GM21529 (cell line): ENCODE measurements around the gene RASL12.
"Not testable (repeated sequence)": the region's sequence is repeated elsewhere in the genome, so short reads cannot be mapped to it uniquely, and the experiment has no call there.

Experiments
- ATAC-seq: cut with Tn5 transposase; IDR thresholded peaks from one replicate; pipeline ENCODE4 v1.9.1; 2021; ENCODE audit not compliant: unreplicated experiment

Gene RASL12

DNA sequence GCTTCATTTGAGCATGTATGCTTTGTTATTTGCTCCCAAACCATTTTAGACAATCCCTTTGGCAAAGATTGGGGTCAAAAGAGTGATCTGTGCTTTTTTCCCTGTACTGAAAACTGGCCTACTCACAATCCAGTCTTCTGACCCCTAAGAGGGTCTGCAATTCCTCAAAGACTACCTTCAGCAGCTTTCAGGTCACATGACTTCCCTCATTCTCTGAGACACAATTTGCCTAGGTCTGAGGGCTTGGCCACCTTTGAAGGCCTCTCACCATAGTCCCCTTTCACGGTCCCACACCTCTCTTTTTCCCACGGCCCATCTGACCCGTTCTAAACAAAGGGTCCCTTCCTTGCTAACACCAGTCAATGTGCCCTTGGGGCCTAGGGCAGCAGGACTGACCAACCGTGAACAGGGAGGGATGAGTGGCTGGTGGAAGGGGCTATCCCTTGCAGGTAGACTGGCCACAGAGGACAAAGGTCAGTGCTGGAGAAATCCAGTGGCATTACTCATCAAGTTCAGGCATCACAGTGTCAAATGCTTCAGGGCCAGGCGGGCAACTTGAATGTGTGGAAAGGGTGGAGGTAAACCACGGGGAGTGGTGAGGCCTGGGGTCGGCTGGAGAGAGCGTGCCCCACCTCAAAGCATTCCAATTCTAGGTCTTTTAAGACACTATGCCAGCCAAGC is 10.8 kb downstream of the RASL12 start:
- ATAC-seq = no peak

DNA sequence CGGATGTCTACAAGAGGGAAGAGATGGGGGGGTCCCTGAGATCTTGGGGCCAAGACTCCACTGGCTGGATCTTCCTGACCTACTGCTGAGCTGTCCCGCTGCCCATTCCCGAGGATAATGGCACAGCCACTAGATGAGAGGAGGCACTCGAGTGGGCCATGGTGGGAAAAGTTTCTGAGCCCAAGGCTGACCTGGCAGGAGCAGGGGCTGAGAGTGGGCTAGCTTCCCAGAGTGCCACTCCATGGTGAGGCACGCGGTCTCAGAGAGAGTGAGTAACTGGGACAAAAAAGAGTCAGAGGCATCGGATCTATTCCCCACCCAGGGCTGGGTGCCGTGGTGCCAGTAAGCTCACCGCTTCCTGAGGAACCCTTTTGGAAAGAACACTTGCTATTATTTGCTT is 11.7 kb downstream of the RASL12 start:
- ATAC-seq = no peak

DNA sequence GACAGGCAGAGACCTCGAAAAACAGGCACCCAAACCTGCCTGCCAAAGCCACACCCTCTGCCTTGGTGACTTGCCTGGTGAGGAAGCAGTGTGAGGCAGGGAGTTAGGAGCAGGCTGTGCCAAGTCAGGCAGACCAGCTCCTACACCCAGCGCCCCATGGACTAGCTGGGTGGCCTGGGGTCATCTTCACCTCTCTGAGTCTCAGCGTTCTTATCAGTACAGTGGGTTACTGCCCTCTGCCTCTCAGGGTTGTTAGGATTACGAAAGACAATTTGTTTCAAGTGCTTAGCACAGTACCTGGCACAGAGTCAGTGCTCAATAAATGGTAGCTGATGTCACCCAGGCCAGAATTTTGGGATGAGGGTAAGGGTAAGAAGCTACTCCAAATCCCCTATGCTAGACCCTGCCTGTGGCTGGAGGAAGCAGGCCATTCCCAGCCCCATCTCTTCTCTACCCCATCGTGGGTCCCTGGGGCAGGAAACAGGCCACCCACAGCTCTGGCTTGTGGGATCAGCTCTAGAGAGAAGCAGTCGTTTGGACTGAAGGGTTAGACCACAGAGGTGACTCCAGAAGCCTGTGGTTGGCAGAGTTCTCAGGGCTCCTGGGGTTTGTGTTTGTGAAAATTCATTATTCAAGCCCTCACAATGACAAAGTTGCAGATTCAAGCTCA is 12.5 kb downstream of the RASL12 start:
- ATAC-seq = no peak

DNA sequence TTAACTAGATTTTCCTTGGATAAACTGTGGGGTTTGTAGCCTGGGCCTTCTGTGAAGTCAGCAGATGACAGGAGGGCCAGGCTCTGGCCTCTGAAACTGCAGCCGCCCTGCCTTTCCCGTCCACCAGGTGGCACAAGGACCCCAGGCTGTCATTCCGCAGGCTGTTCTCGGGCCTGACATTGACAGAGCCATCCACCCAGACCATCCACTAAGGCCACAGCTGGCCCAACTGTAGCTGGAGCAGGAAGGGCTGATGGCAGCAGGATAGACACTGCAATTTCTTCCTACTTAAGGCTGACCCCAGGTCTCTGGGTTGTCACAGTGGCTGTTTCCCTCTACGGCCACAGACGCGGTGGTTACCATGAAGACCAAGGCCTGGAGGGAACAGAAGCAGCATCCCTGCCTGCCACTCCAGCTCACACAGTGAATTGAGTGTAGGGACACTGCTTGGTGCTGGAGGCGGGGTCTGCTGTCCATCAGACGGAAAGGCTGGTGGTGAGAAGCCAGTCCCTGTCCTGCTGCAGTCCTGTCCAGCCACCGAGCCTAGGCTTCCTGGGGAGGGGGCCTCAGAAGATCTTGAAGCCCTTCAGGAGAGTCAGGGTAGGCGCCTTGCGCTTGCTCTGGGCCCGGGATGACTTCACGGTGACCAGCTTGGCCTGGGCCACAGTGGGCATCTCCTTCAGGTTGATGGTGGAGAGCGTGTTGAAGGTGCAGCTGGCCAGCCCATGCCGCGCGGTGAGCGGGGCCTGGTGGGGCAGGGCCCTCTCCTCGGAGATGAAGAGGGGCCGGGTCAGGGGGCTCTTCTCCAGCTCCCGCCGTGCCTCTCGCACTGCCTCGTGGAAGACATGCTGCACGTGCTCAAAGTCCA is 13.2 kb downstream of the RASL12 start:
- no peak for ATAC-seq

DNA sequence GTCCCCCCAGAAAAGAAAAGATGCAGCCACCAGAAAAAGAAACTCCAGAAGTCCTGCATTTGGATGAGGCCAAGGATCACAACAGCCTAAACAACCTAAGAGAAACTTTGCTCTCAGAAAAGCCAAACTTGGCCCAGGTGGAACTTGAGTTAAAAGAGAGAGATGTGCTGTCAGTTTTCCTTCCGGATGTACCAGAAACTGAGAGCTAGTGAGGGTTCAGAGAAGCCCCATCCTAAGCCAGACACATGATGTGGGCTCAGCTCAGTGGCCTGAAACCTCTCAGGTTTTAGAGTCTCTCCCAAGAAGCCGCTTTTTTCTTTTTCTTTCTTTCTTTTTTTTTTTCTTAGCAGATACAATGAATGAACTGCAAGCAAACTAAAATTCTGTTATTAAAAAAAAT is 14.8 kb downstream of the RASL12 start:
- no peak for ATAC-seq

DNA sequence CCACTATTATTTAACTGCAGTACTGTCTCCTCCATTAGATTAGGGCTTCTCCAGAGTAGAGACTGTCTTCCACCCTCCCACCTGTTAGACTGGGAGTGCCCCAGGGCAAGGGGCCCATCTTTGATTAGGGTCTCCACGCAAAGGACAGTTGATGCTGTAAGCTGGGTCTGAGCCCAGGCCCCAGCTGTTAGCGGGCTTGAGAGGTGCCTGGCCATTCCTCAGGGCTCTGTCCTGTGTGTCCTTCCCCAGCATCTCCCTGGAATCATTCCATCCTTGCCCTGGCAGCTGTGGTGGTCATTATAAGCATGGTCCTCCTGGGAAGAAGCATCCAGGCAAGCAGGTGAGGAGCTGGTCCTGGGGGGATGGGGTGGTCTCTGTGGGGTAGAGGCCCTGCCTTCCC is 16.5 kb downstream of the RASL12 start:
- no peak for ATAC-seq

DNA sequence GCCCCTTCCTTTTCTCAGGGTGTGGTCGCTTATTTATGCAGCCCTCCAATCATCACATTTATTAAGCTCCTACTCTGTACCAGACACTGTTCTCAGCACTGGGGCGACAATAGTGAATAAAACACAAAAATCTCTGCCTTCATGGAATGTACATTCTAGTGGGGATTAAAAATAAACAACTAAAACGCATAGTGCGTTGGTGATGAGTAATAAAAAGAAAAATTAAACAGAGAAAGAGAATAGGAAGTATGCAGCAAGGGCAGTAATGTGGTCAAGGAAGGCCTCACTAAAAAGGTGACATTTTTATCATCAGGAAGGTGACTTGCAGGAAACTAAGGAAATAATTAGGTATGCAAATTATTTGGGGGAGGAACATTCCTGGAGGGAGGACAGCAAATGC is 17.5 kb downstream of the RASL12 start:
- ATAC-seq = no peak

DNA sequence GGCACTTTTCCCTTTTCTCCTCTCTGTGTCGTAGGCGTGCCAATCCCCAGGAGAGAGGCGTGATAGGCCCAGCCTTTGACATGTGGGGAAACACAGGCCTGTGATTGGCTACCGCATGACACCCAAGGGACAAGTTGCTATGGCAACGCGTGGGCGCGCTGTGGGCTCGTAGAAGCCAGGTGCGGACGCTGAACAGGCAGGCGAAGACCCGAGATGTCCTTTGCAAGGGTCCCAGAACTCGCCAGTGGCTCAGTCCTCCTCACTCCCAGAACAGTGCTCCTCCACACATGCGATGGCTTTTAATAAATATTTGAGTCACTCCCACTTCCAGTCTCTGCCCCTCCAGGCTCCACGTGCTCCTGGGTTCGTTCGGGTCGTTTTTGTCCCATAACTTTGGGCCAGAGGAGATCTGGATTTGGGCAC is 18.4 kb downstream of the RASL12 start:
- peak; percentile 88 for ATAC-seq

DNA sequence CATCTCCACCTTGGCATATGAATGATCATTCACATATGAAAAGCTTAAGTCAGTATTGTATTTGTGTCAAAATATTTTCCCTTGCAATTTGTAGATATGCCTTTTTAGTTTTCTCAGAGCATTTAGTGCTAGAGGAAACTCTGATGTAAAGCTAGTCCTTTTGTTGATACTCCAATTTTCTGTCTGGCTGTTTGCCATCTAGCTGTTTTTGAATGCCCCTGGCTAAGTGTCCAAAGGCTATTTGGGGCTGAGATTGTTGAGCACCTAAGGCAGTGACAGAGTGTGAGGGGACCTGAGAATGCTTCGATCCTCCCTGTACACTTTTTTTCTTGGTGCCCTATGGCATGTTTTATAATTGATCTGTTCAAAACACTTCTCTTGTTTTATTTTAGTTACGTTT is 19.6 kb downstream of the RASL12 start:
- no peak for ATAC-seq

DNA sequence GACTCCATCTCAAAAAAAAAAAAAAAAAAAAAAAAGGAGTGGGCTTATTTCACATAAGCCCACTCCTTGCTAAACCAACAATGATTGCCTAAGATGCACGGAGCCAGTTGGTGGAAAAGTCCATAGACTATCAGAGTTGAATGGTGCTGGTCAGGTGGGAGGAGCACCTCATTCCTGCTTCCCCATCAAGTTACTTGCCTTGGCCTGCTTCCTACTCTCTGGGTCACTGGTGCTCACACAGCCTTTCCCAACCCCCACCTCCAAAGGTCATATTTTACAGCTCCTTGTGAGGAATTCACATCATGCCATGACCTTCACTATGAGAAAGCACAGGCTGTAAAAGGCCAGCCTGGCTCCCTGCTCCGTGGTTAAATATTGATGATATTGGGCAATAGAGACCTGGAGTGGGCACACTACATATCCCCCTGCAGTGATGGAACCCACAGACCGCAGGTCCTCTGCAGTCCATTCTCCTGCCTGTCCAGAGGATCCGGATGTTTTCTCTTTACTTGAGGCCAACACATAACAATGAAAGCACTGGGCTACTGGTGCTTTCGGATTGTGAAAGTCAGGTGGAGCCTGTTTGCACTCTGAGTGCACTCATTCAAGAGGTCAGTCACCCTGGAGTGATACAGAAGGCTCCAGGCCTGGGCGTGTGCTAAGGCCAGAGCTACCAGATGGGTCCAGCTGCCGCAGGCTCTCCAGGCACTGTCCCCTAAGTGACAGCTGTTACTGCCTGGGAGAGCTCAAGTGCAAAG is 22.9 kb downstream of the RASL12 start, which contains the start of gene SLC51B:
Gene SLC51B, plus strand, starts transcription at position 664 of the 758 bp plus-strand sequence. CDS start 4,618 bp downstream, outside the sequence.
- ATAC-seq = no peak

DNA sequence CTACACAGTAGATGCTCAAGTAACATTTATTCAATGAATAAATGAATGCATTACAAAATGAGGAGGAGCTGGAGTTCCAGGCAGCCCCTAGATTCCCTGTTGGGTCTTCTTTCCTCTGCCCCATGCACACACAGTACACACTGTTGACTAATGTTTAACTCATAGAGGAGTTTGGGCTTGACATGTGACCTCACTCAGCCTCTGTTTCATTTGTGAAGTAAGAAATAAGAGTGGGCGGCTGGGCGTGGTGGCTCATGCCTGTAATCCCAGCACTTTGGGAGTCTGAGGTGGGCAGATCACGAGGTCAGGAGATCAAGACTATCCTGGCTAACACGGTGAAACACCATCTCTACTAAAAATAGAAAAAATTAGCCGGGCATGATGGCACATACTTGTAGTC is 23.6 kb downstream of the RASL12 start:
- ATAC-seq = not testable (repeated sequence)

DNA sequence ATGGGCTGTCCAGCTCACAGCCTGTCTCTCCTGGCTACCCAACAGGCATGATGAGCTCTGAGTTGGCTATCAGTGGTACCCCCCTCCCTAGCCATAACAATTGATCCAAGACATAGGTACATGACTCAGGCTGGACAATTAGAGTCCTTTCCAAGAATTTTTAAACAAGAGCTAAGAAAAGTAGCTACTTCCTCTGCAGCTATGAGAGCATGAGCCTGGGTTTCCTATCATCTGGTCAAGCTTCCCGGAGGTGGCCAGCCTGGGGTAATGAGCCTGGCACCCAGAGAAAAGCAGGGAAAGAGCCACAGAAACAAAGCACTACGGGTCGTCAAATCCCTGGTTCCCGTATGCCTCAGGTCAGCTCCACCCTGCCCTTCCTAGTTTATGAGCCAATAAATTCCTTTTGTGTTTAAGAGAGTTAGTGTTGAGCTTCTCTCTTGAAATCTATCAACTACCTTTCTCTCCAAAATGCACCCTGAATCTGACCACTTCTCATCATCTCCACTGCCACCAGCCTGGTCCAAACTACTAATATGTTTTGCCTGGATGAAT is 24.9 kb downstream of the RASL12 start:
- ATAC-seq = no peak

DNA sequence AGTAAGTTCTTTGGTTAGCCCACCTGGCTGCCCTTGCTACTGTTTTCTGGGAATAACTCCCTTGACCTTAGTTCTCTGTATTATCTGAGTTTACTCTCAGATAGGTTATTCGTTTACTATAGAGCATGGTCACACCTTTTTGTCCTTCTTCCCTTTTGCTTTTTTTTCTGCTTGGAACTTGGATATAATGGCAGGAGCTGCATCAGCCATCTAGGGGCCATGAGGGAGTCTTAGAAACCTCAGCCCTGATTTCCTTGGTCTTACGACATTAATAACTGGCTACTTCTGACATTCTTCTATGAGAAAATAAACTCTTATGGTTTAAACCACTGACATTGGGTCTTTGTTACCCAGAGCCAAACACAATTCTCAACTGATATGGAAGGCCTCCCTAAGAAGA is 26.0 kb downstream of the RASL12 start:
- ATAC-seq = no peak

DNA sequence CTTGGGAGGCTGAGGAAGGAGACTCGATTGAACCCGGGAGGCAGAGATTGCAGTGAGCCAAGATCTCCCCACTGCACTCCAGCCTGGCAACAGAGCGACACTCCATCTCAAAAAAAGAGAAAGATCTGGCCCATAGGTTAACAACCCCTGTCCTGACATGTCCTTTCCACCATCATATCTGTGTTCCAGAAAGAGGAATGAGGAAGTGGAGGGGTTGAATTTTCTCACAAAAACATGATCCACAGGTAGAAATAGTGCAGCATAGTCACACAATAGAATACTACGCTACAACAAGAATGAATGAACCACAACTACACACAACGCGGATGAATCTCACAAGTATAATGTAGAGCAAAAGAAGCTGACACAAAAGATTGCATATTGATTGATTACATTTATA is 27.3 kb downstream of the RASL12 start:
- ATAC-seq = no peak

DNA sequence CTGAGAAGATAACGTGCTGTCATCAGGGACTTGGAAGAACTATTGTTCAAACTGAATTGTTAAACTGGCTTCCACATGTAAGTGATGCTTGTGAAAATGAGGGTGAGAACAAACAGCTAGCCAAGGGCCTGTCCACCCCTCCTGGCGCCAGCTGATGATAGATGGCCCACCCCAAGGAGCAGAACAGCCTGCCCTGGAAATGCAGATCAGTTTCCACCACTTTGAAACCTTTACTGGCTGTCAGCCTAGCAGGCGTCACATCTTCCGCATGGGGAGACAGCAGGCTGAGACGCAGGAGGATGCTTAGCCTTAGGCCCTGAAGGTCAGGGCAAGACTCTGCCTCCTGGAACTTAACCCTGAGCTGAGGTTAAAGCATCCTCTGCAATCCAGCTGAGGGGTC is 29.0 kb downstream of the RASL12 start:
- no peak for ATAC-seq

DNA sequence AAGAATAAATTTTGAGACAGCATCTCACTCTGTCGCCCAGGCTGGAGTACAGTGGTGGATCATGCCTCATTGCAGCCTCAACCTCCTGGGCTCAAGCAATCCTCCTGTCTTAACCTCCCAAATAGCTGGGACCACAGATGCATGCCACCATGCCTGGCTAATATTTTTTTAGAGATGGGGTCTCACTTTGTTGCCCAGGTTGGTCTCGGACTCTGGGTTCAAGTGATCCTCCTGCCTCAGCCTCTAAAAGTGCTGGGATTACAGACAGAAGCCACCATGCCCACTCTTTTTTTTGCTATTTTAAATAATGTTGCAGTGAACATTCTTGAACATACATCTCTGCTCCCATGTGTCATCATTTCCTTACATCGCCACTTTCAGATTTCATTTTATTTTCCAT is 29.4 kb downstream of the RASL12 start:
- ATAC-seq = no peak

DNA sequence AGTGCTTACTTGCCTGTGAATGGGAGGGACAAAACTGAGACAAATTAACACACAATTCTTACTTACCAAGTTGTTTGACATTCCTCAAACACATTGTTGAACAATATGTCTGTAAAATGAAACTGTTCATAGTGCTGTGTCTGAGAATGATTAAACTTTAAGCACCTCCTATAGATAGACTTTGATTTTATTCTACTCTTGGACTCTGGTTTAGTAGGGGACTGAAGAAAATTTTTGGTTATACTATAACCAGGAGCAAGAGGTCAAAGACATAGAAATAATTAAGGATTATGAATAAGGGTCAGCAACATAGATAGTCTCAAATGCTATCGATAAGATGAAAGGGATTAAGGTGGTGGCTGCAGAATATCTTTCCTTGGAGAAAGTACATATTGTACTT is 30.5 kb downstream of the RASL12 start:
- ATAC-seq = no peak

DNA sequence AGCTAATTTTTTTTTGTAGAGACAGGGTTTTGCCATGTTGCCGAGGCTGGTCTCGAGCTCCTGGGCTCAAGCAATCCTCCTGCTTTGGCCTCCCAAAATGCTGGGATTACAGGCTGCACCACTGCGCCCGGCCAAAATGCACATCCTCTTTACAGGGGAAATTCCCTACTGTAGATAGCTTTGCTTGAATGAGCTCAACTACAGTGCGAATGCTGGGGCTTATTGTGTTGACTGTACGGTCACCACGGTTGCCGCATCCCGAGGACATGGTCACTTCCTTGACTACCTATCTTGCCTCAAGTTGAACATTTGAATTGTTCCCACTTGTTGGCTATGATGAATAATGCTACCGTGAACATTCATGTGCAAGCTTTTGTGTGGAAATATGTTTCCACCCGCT is 33.1 kb downstream of the RASL12 start:
- ATAC-seq = no peak

DNA sequence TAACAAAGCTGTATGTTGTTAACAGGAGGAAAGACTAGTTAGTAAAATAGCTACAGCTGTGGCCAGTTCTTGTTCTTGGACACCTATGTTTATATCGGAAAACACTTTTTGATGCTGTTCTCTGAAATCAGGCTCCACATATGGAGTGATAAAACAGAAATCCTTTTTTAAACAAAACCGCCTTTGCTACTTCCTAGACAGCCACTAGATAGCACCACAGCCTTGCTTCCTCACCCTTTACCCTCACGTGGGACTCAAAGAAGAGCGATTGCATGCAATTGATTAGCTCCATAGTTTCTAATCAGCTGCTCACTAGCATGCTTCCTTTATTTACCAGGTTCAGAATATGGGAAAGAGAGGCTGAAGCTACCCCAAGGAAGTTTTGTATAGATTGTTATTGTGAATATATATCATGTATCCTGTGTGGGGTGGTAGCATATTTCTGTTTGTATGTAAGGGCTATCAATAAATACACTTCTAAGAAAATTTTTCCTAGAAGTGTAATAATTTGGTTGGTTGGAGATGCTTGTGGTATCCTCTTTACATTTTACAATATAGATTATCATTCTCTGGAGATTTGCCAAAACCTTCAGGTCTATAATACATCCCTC is 34.0 kb downstream of the RASL12 start:
- no peak for ATAC-seq

DNA sequence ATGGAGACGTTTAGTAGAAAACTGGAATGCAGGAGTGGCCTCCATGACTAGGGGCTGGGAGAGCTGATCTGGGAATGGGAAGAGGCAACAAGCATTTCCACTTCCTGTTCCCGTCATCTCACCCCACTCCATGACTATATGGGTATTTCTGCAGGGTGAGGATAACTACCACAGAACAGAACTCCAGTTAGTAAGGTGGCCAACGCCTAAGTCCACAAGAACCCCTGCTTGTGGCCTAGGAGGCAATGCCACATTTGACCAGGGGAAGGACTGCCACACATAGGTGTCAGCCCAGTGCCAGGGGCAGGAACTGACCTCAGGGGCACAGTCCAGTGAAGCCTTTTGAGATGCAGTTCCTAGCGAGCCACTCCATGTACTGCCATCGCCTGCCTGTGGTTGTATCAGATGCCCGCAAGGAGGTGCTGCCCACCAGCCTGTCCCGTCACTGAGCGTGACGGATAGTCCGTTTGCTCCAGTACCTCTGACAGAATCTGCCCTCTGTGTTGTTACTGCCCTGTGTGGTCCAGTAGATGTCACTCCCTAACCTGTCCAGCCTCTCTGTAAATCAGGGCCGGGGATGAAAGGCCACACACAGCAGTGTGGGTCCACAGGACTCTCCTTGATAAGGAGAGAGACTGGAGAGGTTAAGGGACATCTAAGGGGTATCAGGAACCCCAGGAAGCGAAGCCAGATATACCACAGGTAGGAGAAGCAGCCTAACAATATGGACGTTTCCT is 34.8 kb downstream of the RASL12 start:
- ATAC-seq = no peak
